UCSD-AML1 (cell line): Measurements from ENCODE around the gene UQCRQ.

Source experiments
- DNase-seq: peaks from one replicate; lab custom pipeline; 2025; ENCODE audit not compliant: unreplicated experiment; lab: John Stamatoyannopoulos, UW

Gene UQCRQ

DNA sequence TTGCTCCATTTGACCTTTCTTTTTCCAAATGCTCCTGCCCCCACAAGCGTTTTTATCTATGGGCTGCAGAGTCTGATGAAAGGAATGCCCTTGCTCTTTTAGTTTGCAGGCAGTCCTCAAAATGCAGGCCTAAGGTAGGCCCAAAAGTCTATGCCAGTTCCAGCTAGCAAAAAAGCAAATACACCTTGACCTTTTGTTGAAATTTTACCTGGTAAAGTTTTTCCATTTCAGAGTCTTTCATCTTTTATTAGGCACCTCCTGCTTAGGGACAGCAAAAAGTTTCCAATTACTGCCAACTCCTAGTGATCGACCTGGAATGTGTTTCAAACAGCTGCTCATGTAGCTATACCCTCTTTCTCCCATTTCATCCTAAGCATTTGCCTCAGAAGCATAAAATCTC lies 4.4 kb downstream of the UQCRQ start:
- no peak for DNase-seq

DNA sequence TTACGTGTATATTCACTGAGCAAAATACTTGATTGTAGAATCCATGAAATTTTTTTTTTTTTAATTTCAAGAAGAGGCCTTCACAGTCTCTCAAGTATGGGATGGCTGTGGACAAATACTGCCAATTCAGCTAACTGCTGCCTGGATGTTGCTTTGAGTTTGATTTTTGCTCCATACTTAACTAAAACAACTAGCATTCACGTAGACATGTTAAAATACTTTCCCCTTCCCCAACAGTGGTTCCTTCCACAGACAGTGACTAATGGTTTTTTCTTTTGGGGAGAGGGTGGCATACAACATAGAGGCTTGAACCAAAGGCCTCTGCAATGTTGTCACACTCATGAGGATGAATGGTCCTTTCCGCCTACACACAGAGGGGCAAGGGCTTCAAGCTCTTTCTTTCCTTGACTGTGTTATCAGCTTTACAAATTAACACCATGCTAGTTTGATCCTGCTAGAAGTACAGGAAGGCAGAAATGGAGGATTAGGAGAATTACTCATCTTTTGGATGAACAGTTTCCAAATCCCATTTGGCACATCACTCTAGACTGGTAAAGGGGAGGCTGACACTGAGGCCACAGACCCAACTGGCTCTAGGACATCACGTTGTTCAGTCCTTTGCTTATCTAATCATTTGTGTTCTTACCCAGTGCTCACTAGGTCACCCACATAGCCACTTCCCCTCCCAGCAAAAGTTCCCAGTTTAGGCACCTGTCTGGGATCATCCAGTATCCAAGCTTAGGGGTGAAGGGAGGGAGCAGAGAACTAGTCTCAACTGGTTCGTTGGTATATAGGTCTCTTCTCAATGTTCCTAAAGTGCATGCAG lies 5.2 kb downstream of the UQCRQ start:
- no peak for DNase-seq

- DNase-seq, result no peak
These were observed 6.3 kb downstream of the UQCRQ start for GRCh38 chr5:132872788-132873118.

- DNase-seq, result no peak
These were observed 6.9 kb downstream of the UQCRQ start, which contains the start of gene LEAP2 for GRCh38 chr5:132873119-132873929. TSS of gene LEAP2 (plus strand) at chr5:132873668. CDS start at chr5:132873695, 27 bp downstream.

DNA sequence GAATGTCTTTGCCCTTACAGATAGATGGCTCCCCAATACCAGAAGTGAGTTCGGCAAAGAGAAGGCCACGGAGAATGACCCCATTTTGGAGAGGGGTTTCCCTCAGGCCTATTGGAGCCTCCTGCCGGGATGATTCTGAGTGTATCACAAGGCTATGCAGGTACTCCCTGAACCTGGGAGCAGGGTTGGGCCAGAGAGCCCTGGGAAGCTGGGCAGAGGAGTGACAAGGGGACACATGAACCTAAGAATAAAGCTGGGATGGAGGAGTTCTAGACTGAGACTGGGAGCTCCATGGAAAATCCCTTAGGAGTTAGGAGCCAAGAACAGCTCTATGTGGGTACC lies 7.5 kb downstream of the UQCRQ start:
- DNase-seq, result no peak

- no peak for DNase-seq
These were observed 9.7 kb downstream of the UQCRQ start for GRCh38 chr5:132876020-132876759.

GRCh38 chr5:132877466-132877865 lies 11.0 kb downstream of the UQCRQ start:
- DNase-seq, result no peak

- no peak for DNase-seq
These were observed 11.5 kb downstream of the UQCRQ start for GRCh38 chr5:132877938-132878337.

- DNase-seq, result peak; percentile 25
These were observed 16.9 kb downstream of the UQCRQ start for GRCh38 chr5:132883261-132883834.

DNA sequence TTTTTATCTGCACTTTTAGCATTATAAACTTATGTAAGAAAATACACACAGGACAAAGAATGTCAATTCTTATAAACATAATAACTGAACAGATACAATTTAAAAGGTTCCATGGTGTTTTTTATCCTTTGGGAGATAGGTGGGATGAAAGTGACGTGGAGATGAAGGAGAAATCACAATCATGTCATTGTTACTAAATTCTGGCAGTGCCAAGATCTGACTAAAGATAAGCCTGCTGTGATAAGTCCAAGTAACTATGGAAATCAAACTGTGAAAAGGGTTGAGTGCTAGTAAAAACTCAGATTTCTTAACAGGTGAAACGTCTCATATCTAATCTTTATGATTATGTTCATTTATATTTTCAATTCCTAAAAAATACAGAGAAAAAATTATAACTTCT lies 18.1 kb downstream of the UQCRQ start:
- DNase-seq, result no peak

DNA sequence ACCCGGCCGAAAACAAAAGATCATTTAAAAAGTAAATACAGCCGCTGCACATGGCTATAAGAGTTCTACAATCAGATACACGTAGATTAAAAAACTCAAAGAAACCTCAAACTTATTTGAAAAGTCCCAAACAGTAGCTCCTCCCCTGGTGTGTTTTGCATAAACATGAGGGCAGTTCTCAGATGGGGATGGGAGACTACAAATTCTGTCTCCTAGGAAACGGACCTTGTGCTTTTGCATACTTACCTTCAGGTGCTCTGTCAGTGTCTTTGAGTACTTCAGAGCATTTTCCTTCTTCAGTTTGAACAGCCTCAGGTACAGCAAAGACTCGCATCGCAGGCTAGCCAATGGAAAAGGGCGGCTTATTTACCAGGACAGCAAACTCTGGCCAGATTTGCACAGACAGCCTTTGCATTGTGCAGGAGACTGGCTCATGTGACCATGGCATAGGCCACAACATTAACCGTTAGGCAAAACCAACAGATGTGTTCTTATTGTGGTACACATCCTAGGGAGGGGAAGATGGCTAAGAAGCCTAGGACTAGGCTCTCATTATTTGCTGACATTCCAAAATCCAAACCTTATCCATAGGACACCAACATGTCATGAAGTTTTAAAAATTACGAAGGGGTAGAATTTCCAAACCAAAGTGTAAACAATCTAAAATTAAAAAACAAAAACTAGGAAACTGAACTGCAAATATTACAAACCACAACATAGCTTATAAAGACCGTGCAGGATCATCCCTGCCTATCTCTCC lies 19.8 kb downstream of the UQCRQ start:
- no peak for DNase-seq

- no peak for DNase-seq
These were observed 20.8 kb downstream of the UQCRQ start for GRCh38 chr5:132887283-132887682.

- no peak for DNase-seq
These were observed 23.1 kb downstream of the UQCRQ start for GRCh38 chr5:132889501-132889900.

DNA sequence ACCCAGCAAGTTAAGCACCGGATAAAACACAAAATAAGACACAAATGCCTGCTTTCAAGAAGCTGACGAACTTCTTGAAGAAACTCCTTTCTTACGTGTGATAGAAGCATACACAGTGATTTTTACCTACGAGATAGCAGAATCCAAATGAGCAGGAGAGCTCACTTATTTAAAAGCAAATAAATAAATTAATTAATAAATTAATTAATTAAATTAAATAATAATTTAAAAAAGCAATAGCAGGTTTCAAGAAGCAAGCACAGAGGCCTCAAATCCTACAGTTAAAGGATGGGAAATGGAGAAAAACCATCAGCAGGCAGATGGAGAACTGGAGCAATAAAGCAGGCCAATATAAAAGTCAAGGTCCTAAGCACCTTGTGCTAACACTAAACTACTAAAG lies 24.4 kb downstream of the UQCRQ start:
- no peak for DNase-seq

DNA sequence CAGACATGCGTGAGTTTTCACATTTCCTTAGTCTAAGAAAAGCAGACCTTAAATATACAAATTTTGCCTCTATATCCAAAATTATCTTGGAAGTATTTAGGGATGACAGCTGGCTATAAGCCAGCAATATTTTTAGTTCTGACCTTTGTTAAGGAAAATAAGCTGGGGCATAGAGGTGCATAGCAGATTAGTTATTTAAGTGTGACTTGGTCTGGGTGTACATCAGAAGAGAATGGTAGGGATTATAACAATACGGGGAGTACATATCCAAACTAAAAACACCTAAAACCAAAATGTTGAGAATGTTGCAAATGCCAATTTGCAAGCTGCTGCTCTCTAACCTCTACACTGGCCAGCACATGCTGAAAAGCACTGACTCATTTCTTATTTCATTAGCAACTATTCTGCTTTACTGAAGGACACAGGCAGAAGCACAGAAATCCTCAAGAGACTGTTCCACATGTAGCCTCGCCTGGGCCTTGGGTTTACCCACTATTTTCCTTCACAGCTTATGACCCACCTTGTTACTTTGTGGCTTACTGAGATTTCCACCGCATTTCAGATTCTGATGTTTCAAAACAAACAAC lies 29.4 kb downstream of the UQCRQ start:
- no peak for DNase-seq

DNA sequence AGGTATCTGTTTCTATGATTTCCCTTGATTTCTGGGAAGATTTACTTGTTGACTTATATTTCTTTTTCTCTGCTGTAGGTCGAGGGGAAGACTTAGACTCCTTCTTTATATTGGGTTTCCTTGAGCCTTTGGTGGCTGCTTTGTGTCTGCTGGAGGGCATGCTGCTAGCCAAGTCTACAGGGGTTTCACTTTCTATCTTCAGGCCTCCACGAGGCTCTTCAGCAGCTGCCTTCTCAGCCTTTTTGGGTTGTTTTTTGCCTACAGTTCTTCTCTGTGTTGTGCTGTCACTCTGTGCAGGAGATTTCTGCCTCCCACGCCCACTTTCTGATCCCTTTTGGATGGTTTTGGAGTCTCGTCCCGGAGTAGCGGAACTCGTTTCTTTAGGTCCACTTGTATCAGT lies 30.2 kb downstream of the UQCRQ start:
- DNase-seq, result no peak

DNA sequence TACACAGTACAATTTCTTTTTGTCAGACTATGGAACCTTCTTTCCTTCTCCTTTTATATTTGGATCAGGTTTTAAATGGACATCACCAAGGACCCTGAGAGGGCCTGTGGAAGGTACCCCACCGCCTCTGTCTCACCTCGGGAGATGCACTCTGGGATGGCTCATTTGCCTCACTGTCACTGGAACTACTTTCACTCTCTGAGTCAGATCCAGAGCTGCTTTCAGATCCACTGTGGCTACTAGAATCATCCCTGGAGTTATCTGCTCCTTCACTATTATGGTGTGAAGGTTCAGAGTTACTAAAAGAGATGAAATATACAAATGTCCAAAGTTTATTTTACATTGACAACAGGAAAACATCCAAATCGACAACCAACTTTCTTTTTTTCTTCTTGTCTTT lies 31.7 kb downstream of the UQCRQ start:
- DNase-seq, result no peak

DNA sequence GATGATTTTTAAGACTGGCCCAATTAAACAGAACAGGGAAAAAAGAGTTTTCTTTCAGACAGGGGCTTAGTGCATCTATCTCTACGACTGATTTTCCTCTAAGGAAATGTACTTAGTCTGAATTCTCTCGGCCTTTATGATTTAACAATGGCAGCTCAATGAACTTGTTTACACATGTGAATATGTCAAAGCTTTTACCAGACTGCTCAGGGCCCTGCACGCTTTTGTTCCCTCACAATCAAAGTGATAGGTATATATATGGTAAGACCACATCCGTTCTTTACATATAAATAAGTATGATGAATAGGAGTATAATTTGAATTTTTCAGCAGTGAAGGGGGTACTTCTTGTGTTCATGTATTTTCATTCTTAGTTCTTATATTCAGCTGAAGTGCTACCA lies 34.6 kb downstream of the UQCRQ start:
- DNase-seq, result no peak

DNA sequence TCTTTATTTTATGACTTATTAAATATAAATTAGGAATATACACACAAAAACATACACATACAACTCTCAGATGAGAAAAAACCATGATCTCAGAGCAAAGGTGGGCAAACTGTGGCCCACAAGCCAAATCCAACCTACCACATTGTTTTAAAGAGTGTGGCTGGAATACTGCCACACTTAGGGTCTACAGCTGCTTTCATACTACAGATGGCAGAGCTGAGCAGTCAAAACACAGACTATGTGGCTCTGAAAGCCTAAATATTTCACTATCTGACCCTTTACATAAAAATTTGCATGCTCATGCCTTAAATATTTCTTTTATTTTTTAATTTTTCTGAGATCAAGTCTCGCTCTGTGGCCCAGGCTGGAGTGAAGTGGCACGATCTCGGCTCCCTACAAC lies 35.3 kb downstream of the UQCRQ start:
- no peak for DNase-seq

DNA sequence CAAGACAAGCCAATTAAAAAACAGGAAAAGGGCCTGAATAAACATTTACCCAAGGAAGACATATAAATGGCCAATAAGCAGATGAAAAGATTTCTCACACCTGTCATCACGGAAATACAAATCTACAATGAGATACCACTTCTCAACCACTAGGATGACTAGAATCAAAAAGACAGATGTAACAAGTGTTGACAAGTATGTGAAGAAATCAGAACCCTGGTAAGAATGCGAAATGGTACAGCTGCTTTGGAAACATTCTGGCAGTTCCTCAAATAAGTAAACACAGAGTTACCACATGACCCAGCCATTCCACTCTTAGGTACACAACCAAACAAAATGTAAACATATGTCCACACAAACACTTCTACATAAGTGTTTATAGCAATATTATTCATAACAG lies 39.5 kb downstream of the UQCRQ start:
- DNase-seq, result no peak
